Activated CD4-positive, CD25-positive, alpha-beta regulatory T cell treated with anti-CD3 and anti-CD28 coated beads, Interleukin-2, amount 50 U/mL, for 72 hours (primary cell): ENCODE results near the gene FOXK2.
A peak's percentile ranks its signal among the peaks of the same experiment; 100 is the strongest.

Experiments
- DNase-seq: peaks from one replicate; pipeline ENCODE4 v3.0.0; 2021

FOXK2 gene

DNA sequence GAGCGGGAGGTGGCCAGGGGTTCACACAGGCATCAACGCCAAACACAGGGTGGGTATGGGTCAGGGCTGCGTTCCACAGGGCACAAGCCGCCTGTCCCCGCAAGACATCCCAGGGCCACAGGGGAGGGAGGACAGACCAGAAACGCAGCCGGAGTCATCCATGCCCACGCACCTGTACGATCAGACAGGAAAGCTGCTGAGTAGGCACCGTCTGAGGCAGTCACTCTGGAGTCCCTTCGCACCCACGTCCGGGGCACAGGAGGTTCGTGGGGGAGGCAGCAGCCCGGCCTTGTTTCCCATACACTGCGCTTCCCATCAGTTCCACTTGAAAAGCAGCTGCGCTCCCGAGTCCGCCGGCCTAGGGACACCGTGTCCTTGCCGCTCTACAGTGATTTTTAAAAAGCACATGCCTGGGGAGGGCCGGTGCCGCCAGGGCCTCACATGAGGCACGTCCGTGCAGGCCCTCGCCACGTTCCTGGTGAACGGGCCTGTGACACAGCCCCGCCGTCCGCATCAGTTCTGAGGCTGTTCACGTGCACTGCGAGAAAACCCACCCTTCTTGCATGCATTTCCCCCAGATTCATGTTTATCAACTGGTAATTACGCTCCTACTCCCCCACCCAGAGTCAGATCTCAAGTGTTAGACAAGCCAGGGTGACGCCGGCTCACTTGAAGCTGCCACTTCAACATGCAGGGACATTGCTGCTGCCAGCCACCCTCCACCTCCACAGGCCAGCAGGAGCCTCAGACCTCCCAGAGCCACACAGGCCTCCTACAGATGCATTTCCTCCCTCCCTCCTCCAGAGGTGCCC is 94.0 kb downstream of the FOXK2 start:
- DNase-seq: no peak

DNA sequence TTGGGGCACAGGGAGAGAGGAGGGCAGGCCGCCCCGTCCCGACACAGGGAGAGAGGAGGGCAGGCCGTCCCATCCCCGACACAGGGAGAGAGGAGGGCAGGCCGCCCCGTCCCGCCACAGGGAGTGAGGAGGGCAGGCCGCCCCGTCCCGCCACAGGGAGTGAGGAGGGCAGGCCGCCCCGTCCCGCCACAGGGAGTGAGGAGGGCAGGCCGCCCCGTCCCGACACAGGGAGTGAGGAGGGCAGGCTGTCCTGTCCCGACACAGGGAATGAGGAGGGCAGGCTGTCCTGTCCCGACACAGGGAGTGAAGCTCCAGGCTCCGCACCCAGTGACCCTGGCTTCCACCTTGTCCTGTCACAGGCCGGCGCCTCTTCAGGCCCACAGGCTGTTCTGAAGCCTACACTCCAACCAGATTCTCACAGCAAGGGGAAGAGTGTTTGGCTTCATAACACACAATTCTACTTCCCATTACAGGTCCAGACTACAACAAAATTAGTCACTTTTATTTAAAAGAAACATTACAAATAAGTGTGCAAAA is 94.6 kb downstream of the FOXK2 start:
- no peak for DNase-seq

DNA sequence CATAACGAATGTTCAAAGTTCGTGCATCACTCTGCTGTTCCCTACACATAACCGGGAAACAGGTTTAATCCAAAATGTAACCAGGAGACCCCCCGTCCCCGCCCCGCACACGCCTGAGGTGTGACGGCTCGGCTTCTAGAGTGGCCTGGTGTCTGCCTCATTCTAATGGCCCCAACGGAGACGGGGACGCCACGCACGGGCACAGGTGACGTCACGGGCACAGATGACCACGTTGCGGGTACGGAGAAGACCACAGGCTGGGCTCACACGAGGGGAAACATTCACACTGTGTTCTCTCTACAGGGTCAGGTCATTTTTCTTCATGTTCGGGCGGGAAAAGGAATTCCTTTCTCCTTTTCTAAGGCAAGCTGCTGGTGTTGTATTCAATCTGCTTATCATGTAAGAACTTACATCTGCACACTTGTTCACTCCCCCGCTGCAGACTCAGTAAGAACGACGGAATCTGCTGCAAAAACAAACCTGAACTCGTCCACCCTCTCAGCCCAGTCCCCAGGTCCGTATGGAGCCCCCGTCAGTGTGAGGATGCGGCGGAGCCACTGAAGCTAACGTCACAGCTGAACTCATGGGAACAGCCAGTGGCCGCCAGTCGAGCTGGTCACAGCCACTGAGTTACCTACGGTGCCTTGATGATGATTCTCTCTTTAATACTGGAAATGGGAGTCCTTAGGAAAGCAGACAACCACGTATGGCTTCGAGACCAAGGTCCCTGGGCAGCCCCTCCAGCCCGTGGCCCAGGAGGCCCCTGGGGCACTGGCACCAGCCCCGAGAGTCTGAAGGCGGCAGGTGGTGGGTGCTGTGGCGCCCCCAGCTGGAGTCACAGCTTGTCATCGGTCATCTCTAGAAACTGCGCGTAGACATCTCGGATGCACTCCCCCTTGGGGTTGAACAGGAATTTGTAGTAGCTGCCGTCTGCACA is 95.8 kb downstream of the FOXK2 start:
- no peak for DNase-seq

DNA sequence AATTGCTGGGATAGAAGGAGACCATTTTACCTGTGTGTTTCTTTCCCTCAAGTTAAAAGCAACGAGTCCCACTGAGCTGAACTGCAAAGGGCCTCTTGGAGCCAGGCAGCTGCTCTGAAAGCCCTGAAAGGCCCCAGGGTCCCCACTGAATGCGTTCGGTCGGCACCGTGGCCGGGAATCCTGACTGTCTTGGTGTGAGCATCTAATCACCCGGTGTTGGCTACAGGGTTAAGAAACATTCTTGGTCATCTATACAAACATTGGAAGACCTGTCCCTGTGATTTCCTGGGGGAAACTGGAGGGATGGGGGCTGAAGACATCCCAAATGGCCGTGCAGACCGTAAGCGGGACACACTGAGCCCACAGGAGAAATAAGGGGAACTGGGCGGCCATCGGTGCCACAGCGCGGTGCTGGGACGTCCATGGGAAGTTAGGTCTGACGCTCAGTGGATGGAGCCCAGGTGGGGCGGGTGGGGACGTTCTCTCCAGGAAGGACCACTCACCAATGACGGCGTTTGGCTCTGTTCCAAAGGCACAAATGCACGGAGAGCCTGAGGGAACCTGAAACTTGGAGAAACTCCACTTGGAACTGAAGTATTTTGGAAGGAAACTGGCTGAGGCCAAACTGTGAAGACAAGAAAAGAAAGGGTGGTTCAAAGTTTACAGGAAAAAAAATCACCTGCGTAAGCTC is 96.6 kb downstream of the FOXK2 start:
- DNase-seq: no peak

DNA sequence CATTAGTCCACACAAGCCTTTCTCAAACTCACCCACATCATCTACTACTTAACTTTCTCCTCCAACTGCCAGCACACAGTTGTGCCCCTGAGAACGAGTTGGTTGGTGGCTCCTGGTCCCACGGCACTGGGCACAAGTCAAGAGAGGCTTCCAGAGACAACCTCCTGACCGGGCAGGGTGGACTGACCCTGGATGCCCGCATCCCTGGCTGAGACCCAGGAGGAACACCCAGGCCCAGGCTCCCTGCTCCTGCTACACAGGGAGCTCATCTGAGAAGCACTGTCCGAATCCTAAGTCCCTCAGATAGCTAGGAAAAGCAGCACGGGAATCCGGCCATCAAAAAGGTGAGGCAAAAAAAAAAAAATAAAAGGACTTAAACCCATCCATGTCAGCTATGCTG is 99.7 kb downstream of the FOXK2 start:
- no peak for DNase-seq

DNA sequence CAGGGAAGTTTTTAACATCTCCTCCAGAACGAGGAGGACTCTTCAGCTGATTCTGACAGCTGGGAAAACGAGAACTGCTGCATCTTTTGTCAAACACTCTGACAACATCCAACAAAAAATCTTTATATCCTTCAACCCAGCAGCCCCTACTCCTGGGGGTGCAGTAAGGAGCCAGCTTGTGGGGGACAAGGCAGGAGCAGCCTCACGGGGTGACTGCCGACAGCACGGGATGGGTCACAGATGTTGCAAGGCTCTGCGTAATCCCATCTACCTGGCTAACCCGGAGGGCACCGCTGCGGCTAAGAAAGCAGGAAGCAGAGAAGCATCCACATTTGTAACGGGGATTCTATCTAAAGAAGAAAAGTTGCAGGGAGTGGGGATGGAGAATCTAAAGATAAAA is 100.1 kb downstream of the FOXK2 start:
- DNase-seq: no peak

DNA sequence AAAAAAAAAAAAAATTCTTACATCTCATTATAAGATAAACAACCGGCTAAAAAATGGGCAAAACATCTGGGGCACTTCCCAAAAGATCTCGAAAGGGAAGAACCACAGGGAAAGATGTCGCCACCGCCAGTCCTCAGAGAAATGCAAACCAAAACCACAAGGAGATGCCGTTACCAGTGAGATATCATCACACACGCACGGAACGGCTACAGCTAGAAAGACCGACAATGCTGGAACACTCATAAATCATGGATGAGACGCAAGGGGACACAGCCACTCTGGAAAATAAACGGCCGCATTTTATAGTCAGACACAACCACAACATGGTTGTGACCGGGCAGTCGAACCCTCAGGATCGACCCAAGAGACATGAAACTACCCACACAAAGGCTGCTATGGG is 104.2 kb downstream of the FOXK2 start:
- DNase-seq: no peak

DNA sequence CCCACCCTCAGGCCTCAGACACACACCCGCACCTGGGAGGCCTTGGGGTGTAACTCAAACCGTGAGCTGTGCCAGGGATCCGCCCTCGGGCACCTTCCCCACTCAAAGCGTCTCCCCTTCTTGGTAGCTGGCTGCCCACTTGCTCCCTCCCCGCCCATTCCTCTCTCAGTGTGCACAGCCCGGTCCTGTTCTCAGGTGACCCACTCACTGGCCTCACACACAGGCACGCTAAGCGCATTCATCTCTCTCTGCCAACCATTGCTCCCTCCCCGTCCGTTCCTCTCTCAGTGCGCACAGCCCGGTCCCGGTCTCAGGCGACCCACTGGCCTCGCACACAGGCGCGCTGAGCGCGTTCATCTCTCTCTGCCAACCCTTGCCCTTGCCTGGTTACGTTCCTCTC is 107.9 kb downstream of the FOXK2 start:
- DNase-seq: no peak

DNA sequence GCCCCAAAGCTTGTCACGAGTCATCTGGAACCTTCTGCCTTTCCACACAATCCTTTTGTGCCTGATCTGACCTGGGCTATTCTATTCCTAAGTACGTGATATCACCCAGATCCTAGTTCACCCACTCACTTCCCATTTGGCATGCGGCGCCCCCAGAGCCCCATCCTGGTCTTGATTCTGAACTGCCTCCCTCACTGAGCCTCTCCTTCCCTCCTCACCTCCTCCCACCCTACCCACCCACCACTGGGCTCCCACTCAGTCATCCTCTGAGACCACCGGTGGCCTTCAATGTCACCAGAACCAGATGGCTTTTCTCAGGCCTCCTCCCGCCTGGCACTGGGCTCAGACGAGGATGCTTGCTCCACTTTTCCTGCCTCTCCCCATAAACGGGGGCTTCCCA is 110.2 kb downstream of the FOXK2 start:
- no peak for DNase-seq

DNA sequence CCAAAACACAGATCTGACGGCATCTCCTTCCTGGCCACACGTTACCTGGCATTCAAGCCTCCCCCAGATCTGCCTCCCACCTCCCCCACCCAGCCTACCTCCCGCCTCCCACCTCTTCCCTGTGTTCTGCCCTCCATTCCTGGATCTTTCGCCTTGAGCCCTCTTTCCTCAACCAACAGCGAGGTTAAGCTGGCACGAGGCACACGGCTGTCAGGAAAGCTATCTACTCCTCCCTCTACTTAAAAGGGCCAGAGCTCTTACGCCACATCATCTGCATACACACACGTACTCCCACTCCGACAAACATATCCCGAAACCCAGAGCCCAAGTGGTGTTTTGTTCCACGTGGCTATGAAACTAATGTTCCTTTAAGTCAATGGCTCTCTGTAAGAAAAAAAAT is 110.7 kb downstream of the FOXK2 start:
- no peak for DNase-seq

DNA sequence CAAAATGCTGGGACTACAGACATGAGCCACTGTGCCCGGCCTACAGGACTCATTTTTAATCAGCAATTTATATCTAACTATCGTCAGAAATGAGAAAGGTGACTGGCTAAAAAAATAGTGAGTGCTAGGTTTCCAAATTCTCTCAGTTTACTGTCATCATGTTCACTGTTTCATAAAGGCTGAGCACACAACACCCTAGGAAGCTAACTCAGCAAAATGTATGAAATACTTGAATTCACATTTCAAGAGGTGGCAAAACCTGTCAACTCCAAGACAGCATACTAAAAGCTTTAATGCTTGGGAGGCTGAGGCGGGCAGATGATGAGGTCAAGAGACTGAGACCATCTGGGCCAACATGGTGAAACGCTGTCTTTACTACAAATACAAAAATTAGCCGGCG is 112.0 kb downstream of the FOXK2 start:
- DNase-seq: no peak

DNA sequence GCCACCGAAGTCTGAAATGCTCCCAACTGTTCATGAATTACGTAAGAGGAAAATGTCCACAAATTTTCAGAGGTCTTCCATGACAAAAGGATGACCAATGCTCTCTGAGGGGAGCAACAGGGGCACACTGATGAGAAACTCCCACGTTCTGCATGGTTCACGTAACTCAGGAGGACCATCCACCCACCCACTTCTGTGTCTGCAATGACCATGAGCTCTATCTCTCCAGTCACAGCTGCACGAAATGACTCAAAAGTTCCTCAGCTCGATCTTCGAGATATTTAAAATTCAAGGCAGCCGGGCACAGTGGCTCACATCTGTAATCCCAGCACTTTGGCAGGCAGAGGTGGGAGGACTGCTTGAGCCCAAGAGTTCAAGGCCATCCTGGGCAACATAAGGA is 112.9 kb downstream of the FOXK2 start:
- DNase-seq: no peak

DNA sequence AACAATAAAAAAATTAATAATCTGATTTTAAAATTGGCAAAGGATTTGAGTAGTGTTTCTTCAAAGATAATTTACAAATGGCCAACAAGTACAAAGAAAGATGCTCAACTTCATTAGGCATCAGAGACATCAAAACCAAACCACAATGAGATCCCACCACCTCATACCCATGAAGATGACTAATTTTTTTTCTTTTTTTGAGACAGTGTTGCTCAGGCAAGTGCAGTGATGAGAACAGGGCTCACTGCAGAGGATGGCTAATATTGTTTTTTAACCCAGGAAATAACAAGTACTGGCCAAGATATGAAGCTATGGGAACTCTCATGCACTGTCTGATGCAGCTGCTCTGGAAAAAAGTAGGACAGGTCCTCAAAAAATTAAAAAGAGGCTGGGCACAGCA is 113.8 kb downstream of the FOXK2 start:
- no peak for DNase-seq

DNA sequence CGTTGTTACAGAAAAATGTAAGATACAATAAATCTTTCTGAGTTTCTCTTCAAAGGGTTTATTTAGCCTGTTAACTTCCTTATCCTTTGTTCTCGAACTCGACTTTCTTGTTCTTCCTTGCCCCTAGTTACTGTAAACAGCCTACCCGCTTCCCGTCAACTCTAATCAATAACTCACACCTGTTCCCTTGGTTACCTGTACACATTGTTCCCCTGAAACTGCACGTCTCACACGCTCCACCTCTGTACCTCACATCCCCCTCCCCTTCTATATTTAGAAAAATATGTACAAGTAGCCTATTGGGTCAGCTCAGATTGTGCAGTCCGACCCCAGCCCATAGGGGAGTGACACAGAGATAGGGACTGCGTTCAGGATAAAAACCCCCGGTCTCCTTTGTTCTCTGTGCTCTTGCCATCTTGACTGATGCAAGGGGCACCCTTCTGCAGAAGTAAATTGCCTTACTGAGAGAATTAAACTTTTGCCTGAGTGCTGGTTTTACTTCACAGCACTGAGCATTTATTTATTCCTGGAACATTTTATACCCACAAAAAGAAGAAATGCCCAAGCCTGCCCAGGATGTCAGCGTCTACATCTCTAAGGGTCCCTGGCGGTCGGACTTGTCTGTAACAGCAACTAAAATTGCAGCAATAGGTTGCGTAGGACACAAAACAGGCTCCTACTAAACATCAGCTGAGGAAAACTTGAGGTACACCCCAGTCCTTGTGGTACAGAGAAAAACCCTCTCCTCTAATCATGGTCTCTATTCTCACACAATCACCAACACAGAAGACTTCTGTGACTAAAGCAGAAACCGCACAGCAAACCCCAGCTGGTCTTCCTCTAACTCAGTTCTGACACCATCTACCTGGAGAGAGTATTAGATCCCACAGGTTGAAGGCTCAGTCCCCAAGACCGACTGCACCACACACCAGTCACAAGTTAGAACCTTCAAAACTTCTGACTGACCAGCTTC is 117.4 kb downstream of the FOXK2 start:
- DNase-seq: no peak

DNA sequence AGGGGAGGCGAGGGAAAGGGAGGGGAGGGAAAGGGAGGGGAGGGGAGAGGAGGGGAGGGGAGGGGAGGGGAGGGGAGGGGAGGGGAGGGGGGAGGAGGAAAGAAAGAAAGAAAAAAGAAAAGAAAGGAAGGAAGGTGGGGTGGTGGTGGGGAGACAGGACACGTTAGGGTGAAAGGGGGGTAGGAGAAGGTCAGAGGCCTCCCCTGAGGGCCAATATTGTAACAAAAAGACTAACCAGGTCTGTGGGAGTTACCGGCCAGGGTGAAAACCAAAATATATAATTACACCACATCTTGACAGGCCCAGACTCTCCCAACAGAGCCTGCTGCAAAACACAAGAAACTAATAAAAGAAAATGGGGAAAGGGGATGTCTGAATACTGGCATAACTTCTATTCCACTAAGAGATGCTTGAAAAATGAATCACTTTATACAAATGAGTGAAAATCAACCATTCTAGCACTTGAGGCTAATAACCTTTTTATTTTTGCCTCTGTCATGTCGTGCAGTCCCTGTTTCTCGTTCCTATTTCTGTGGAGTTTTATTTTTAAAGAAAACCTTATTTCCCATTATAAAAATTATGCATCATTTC is 118.7 kb downstream of the FOXK2 start:
- no peak for DNase-seq

DNA sequence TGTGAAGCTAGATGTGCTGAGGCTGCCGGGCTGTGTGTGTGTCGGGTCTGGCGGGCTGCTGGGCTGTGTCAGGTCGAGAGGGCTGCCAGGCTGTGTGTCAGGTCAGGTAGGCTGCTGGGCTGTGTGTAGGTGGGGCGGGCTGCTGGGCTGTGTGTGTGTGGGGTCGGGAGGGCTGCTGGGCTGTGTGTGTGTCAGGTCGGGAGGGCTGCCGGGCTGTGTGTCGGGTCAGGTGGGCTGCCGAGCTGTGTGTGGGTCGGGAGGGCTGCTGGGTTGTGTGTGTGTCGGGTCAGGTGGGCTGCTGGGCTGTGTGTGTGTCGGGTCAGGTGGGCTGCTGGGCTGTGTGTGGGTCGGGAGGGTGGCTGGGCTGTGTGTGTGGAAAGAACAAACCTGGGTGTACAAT is 120.1 kb downstream of the FOXK2 start:
- DNase-seq: no peak

DNA sequence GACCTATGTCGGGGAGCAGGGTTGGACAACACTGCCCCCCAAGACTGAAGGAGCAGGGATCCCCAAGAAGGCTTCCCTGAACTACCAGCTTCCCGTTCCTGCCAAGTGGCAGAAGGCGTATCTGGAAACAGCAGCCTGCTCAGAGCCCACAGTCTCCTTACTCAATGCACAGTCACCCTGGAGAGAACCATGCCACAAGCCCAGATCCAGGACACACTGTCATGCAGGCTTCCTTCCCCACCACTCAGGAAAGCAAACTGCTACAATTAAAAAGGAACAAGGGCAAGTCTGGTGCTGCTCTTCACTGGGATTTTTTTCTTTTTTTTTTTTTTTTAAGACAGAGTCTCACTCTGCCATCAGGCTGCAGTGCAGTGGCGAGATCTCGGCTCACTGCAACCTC is 120.5 kb downstream of the FOXK2 start:
- DNase-seq: no peak

DNA sequence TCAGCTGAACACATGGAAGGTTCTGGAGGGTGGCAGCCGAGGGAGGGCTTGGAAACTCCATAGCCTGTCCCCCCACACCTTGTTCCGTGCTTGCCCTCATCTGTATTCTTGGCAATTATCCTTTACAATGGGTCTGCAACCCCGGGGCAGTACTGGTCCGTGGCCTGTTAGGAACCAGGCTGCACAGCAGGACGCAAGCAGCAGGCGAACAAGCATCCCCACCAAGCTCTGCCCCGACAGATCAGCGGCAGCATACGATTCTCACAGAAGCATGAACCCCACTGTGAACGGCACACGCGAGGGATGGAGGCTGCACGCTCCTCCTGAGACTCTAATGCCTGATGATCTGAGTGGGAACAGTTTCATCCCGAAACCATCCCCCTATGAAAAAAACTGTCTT is 122.5 kb downstream of the FOXK2 start:
- no peak for DNase-seq

DNA sequence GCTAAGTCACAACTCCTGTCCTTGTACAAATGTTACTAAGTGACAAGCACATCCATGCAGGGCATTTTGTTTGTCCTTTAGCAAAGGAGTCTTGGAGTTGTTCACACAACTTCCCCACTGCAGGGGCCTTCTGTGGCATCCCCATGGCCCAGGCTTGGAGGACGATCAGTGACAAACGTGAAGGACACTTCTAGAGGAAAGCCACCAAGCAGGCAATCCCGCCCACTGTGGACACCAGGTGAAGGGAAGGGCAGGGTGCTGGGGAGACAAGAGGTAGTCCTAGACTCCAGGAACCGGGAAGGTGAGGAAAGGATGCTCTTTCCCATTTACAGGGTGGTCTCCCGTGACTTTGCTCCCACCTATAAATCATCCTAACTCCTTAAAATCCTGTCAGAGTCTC is 124.6 kb downstream of the FOXK2 start:
- DNase-seq: no peak

DNA sequence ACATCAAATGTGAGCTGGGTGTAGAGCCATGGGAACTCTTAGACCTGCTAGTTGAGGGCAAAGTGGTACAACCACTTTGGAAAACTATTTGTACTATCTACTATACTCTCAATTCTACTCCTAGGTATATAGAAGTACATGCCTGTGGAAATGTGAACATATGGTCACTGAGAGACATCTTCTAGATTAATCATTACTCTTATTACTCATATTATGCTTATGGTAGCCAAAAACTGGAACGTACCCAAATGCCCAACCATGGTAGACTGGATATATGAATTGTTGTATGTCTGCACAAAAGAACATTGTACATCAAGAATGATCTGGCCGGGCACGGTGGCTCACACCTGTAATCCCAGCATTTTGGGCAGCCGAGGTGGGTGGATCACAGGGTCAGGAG is 126.0 kb downstream of the FOXK2 start:
- no peak for DNase-seq

DNA sequence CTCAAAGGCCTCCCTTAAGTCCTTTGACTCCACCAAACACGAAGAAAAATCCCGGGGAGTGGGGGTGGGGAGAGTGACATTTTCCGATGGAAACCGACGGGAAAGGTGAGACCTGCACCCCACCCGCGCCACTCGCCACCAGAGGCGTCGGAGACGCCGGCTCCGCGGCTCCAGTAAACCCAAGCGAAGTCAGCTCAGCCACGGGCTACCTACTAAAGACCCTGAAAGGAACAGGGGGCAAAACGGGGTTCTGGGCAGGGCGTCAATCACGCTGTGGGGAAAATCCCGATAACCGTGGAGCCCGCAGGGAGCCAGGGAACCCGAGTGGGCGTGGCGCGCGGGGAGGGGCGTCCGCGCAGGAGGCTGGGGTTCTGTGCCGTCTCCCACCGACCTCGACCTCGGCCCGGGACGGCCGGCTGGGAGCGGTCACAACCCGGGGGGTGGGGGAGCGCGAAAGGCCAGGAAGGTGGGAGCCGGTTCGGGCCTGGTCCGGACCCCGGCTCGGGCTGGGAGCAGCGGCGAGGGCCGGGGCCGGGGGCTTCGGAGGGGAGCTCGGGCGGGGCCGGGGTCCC is 128.1 kb downstream of the FOXK2 start:
- DNase-seq: peak; percentile 67
